Measurements from ENCODE around the gene SEMA4F. TPM values are rescaled to one million over a fixed set of nuclear protein-coding genes. Genes with fewer than 3 reads are reported as not detected.
"Not testable (repeated sequence)": the region's sequence is repeated elsewhere in the genome, so short reads cannot be mapped to it uniquely, and the experiment has no call there.

Gene SEMA4F
- total RNA-seq, 4 donors from 2014 or later: 1.6 to 4.5 (median 3.4) TPM

- no peak overlapping the region for H3K4me3 ChIP-seq (ENCODE audit: low read depth, poor library complexity, severe bottlenecking)
- WGBS, 2 donors: 72 to 74% methylated on average over 12 of the region's 12 CpGs
- TF ChIP-seq, protein P1, sequence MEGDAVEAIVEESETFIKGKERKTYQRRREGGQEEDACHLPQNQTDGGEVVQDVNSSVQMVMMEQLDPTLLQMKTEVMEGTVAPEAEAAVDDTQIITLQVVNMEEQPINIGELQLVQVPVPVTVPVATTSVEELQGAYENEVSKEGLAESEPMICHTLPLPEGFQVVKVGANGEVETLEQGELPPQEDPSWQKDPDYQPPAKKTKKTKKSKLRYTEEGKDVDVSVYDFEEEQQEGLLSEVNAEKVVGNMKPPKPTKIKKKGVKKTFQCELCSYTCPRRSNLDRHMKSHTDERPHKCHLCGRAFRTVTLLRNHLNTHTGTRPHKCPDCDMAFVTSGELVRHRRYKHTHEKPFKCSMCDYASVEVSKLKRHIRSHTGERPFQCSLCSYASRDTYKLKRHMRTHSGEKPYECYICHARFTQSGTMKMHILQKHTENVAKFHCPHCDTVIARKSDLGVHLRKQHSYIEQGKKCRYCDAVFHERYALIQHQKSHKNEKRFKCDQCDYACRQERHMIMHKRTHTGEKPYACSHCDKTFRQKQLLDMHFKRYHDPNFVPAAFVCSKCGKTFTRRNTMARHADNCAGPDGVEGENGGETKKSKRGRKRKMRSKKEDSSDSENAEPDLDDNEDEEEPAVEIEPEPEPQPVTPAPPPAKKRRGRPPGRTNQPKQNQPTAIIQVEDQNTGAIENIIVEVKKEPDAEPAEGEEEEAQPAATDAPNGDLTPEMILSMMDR (IDR thresholded peaks at IDR 0.05): no peak
- intact Hi-C loops (cut with DNase I; ENCODE audit: low total_unique reads): no loop called here
- no peak for DNase-seq (ENCODE audit: low spot score in 2 of 2)
Measured at GRCh38 chr2:74620671-74621070, 33.4 kb upstream of the SEMA4F start.

DNA sequence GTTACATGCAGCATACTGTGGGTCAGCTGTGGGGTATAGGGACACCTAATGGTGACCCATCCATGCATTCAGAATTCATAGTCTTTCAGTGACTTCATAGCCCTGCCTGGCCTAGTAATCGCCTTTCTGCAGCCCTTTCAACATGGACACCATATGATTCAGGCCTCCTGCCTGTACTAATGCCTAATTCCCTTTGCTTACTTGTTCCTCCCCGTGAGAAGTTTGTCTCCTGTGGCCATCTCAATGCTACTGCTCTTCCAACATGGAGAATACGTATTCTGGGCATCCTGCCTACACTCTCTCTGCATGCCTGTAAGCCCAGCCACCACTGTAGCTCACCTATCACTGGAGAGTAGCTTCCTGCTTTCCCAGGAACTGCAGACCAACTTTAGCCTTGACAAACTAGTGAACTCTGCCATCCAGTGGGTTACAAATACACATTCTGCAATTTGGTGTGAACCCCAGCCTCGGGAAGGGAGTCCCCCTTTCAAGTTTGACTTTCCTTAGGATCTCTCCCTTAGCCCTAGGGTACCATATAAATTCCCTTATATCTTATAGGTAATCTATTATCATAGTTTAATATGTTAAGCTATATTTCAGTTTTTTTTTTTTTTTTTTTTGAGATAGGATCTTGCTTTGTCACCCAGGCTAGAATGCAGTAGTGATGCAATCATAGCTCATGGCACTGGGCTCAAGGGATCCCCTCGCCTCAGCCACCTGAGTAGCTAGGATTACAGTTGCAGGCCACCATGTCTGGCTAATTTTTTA is 28.2 kb upstream of the SEMA4F start:
- intact Hi-C loops (cut with DNase I; ENCODE audit: low total_unique reads): no loop called here
- no peak overlapping the region for H3K4me3 ChIP-seq (ENCODE audit: low read depth, poor library complexity, severe bottlenecking)
- WGBS, 2 donors: 79 to 84% methylated on average over 5 of the region's 5 CpGs

GRCh38 chr2:74628538-74629105 is 25.4 kb upstream of the SEMA4F start:
- no peak overlapping the region for H3K4me3 ChIP-seq (ENCODE audit: low read depth, poor library complexity, severe bottlenecking)
- TF ChIP-seq, protein P1 (IDR thresholded peaks at IDR 0.05): no peak
- TF ChIP-seq POLR2A (IDR thresholded peaks at IDR 0.05): no peak
- WGBS, 2 donors: 58% methylated on average over 3 of the region's 3 CpGs
- intact Hi-C loops (cut with DNase I; ENCODE audit: low total_unique reads): no loop called here
- no peak for DNase-seq (ENCODE audit: low spot score in 2 of 2)

More for the DNA sequence above, 28.2 kb upstream of the SEMA4F start:
- TF ChIP-seq, protein P1 (IDR thresholded peaks at IDR 0.05): no peak
- no peak for TF ChIP-seq POLR2A (IDR thresholded peaks at IDR 0.05)
- no peak for DNase-seq (ENCODE audit: low spot score in 2 of 2)

DNA sequence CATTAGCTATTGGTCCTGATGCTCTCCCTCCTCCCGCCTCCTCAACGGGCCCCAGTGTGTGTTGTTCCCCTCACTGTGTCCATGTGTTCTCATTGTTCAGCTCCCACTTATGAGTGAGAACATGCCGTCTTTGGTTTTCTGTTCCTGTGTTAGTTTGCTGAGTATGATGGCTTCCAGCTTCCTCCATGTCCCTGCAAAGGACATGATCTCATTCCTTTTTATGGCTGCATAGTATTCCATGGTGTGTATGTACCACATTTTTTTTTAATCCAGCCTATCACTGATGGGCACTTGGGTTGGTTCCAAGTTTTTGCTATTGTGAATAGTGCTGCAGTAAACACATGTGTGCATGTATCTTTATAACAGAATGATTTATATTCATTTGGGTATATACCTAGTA is 23.6 kb upstream of the SEMA4F start:
- DNase-seq (ENCODE audit: low spot score in 2 of 2); H3K4me3 ChIP-seq (ENCODE audit: low read depth, poor library complexity, severe bottlenecking); intact Hi-C loops (cut with DNase I; ENCODE audit: low total_unique reads): not testable (repeated sequence)
- 89 to 95% methylated on average over 3 of the region's 3 CpGs for WGBS, 2 donors

DNA sequence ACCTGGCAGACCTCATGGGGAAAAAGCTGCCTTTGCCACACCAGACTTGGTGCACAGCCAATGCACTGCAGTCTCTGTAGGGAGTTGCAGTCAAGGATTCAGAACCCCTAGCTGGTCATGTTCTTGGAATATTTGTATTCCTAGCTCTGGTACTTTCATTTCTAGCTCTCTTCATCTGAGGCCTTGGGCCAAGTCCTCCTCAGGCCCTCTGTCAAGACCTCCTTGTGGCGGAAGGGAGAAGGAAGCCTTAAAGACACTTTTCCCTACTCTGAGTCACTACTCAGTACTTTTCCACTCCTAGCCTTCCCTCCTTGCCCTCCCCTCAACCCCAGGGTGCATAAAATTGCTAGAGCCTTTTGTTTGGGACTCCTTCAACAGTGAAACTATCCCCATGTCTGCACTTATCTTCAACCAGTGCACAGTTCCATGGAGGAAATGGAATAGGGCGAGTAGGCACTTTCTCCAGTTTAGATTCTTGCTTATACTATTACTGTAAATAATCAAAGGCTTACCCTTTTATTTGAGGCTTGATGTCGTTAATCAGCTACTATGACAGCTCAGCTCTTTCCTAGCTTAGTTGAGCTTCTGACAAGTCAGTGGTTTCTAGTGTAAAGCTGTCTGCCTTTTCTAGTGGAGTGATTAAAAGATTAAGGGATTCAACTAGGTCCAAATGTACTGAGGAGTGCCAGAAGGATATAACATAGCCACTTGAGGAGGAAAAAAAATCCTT is 21.7 kb upstream of the SEMA4F start:
- no peak overlapping the region for H3K4me3 ChIP-seq (ENCODE audit: low read depth, poor library complexity, severe bottlenecking)
- intact Hi-C loops (cut with DNase I; ENCODE audit: low total_unique reads): no loop called here
- 71 to 87% methylated on average over 3 of the region's 3 CpGs for WGBS, 2 donors
- TF ChIP-seq, protein P1 (IDR thresholded peaks at IDR 0.05): no peak
- TF ChIP-seq POLR2A (IDR thresholded peaks at IDR 0.05): no peak
- DNase-seq (ENCODE audit: low spot score in 2 of 2): no peak

DNA sequence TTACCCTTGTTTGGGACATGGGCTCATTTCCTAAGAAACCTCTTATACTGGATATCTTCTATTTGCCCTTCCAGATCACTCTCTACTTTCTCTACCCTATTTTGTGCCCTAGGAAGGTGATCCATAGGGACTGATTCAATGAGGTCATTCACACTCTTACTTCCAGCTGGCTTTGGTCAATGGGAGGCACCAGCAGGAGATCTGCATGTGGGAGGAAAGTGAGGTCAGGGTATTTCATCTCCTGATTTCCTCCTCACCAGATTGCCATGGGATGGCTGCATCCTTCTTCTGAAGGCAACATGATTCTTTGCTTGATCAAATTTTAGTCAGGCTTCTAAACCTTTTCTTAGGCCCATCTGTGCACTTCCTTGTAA is 21.1 kb upstream of the SEMA4F start:
- no peak for DNase-seq (ENCODE audit: low spot score in 2 of 2)
- TF ChIP-seq, protein P1 (IDR thresholded peaks at IDR 0.05): no peak
- no peak for TF ChIP-seq POLR2A (IDR thresholded peaks at IDR 0.05)
- intact Hi-C loops (cut with DNase I; ENCODE audit: low total_unique reads): no loop called here
- no peak overlapping the region for H3K4me3 ChIP-seq (ENCODE audit: low read depth, poor library complexity, severe bottlenecking)
